ENCODE results near the gene PSMB2.

DNA sequence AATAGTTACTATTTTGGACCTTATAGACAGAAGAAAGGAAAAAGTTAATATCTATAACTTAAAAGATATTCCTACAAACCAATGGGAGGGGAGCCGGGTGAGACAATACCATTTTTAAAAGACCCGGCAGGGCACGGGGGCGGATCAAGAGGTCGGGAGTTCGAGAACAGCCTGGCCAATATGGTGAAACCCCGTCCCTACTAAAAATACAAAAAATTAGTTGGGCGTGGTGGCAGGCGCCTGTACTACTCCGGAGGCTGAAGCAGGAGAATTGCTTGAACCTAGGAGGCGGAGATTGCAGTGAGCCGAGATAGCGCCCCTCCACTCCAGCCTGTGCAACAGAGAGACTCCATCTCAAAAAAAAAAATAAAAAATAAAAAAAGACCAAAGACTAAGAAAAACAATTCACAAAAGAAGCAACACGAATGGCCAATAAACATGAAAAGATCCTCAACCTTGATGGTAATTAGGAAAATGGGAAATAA lies 1.2 kb upstream of the PSMB2 start:
- TF ChIP-seq, protein P1, sequence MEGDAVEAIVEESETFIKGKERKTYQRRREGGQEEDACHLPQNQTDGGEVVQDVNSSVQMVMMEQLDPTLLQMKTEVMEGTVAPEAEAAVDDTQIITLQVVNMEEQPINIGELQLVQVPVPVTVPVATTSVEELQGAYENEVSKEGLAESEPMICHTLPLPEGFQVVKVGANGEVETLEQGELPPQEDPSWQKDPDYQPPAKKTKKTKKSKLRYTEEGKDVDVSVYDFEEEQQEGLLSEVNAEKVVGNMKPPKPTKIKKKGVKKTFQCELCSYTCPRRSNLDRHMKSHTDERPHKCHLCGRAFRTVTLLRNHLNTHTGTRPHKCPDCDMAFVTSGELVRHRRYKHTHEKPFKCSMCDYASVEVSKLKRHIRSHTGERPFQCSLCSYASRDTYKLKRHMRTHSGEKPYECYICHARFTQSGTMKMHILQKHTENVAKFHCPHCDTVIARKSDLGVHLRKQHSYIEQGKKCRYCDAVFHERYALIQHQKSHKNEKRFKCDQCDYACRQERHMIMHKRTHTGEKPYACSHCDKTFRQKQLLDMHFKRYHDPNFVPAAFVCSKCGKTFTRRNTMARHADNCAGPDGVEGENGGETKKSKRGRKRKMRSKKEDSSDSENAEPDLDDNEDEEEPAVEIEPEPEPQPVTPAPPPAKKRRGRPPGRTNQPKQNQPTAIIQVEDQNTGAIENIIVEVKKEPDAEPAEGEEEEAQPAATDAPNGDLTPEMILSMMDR (IDR thresholded peaks at IDR 0.05; ENCODE audit: poor library complexity, severe bottlenecking): no peak
- TF ChIP-seq RAD21 (conservative IDR thresholded peaks at IDR 0.05) (no peak), EP300 (conservative IDR thresholded peaks at IDR 0.05; ENCODE audit: poor library complexity, severe bottlenecking) (no peak), EZH2 (IDR thresholded peaks at IDR 0.05; ENCODE audit: borderline replicate concordance, insufficient read depth, low read length, poor library complexity, severe bottlenecking) (no peak), POLR2AphosphoS5 (IDR thresholded peaks at IDR 0.05) (no peak), TAF1 (IDR thresholded peaks at IDR 0.05; ENCODE audit: low read depth) (no peak)
- TF ChIP-seq, protein P2, sequence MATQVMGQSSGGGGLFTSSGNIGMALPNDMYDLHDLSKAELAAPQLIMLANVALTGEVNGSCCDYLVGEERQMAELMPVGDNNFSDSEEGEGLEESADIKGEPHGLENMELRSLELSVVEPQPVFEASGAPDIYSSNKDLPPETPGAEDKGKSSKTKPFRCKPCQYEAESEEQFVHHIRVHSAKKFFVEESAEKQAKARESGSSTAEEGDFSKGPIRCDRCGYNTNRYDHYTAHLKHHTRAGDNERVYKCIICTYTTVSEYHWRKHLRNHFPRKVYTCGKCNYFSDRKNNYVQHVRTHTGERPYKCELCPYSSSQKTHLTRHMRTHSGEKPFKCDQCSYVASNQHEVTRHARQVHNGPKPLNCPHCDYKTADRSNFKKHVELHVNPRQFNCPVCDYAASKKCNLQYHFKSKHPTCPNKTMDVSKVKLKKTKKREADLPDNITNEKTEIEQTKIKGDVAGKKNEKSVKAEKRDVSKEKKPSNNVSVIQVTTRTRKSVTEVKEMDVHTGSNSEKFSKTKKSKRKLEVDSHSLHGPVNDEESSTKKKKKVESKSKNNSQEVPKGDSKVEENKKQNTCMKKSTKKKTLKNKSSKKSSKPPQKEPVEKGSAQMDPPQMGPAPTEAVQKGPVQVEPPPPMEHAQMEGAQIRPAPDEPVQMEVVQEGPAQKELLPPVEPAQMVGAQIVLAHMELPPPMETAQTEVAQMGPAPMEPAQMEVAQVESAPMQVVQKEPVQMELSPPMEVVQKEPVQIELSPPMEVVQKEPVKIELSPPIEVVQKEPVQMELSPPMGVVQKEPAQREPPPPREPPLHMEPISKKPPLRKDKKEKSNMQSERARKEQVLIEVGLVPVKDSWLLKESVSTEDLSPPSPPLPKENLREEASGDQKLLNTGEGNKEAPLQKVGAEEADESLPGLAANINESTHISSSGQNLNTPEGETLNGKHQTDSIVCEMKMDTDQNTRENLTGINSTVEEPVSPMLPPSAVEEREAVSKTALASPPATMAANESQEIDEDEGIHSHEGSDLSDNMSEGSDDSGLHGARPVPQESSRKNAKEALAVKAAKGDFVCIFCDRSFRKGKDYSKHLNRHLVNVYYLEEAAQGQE (IDR thresholded peaks at IDR 0.05; ENCODE audit: borderline replicate concordance): no peak

Data from neural cell (in vitro differentiated cells).